Liver (tissue), 9 donors: ENCODE data around the gene YIPF5. TPM values are rescaled to one million over a fixed set of nuclear protein-coding genes. Genes with fewer than 3 reads are reported as not detected.

Source experiments
- DNase-seq: peaks from one replicate; pipeline ENCODE4 v3.0.0-alpha.2; 2017; ENCODE audit warnings: low spot score
- H3K27ac ChIP-seq, 2 donors: one replicate each; pipeline ENCODE4 v1.7.0; 2013; ENCODE audit warnings: inconsistent platforms in 2 of 2, low read length in 2 of 2, control low read depth in 1 of 2, low read depth in 1 of 2, mild to moderate bottlenecking in 1 of 2
- H3K27me3 ChIP-seq, 4 donors: one replicate each; pipeline versions ENCODE4 v1.6.1 to v1.7.0; 2013; ENCODE audit warnings: low read length in 3 of 4, inconsistent platforms in 1 of 4, mild to moderate bottlenecking in 1 of 4, moderate library complexity in 1 of 4; ENCODE audit not compliant: control insufficient read depth in 4 of 4, insufficient read depth in 4 of 4
- H3K36me3 ChIP-seq, 4 donors: one replicate each; pipeline versions ENCODE4 v1.6.1 to v1.7.0; 2013; ENCODE audit warnings: low read length in 3 of 4, mild to moderate bottlenecking in 3 of 4, low read depth in 1 of 4, moderate library complexity in 1 of 4; ENCODE audit not compliant: control insufficient read depth in 4 of 4, insufficient read depth in 3 of 4
- H3K4me1 ChIP-seq, 4 donors: one replicate each; pipeline versions ENCODE4 v1.6.1 to v1.7.0; 2013; ENCODE audit warnings: low read length in 3 of 4, mild to moderate bottlenecking in 3 of 4, moderate library complexity in 1 of 4; ENCODE audit not compliant: control insufficient read depth in 4 of 4, insufficient read depth in 4 of 4
- H3K4me3 ChIP-seq, 3 donors: one replicate each; pipeline versions ENCODE4 v1.6.1 to v1.7.0; 2013; ENCODE audit warnings: low read length in 3 of 3, control low read depth in 1 of 3, low read depth in 1 of 3, mild to moderate bottlenecking in 1 of 3
- H3K9ac ChIP-seq, 2 donors: one replicate each; pipeline ENCODE4 v1.7.0; 2013; ENCODE audit warnings: low read length in 2 of 2, mild to moderate bottlenecking in 2 of 2, moderate library complexity in 2 of 2, control low read depth in 1 of 2, low read depth in 1 of 2
- H3K9me3 ChIP-seq, 4 donors: one replicate each; pipeline versions ENCODE4 v1.6.1 to v1.7.0; 2013; ENCODE audit warnings: low read length in 3 of 4; ENCODE audit not compliant: control insufficient read depth in 4 of 4
- EGR1 ChIP-seq, 2 donors: IDR thresholded peaks; 2 replicates each; pipeline ENCODE4 v1.6.1; 2016 to 2018; ENCODE audit warnings: antibody characterized with exemption in 2 of 2, low read depth in 2 of 2
- FOXA1 ChIP-seq: IDR thresholded peaks from 2 replicates; pipeline ENCODE4 v1.6.1; 2016; ENCODE audit warnings: antibody characterized with exemption
- FOXA2 ChIP-seq: IDR thresholded peaks from 2 replicates; pipeline ENCODE4 v1.6.1; 2016; ENCODE audit warnings: antibody characterized with exemption
- GABPA ChIP-seq, 2 donors: IDR thresholded peaks in 1 of 2; conservative IDR thresholded peaks in 1 of 2; 2 replicates each; pipeline ENCODE4 v1.6.1; 2016; ENCODE audit warnings: antibody characterized with exemption in 2 of 2, mild to moderate bottlenecking in 1 of 2, moderate library complexity in 1 of 2
- HNF4A ChIP-seq, 2 donors: conservative IDR thresholded peaks; 2 replicates each; pipeline ENCODE4 v1.6.1; 2016; ENCODE audit warnings: antibody characterized with exemption in 2 of 2, mild to moderate bottlenecking in 2 of 2
- HNF4G ChIP-seq: IDR thresholded peaks from 2 replicates; pipeline ENCODE4 v1.6.1; 2016; ENCODE audit warnings: antibody characterized with exemption
- NR2F2 ChIP-seq: IDR thresholded peaks from 2 replicates; pipeline ENCODE4 v1.6.1; 2016; ENCODE audit warnings: antibody characterized with exemption
- RAD21 ChIP-seq, 2 donors: IDR thresholded peaks; 2 replicates each; pipeline ENCODE4 v1.6.1; 2016; ENCODE audit warnings: antibody characterized with exemption in 2 of 2, mild to moderate bottlenecking in 2 of 2
- SP1 ChIP-seq: IDR thresholded peaks from 2 replicates; pipeline ENCODE4 v1.6.1; 2018; ENCODE audit warnings: antibody characterized with exemption, mild to moderate bottlenecking
- TAF1 ChIP-seq: conservative IDR thresholded peaks from 2 replicates; pipeline ENCODE4 v1.6.1; 2016; ENCODE audit warnings: antibody characterized with exemption, mild to moderate bottlenecking
- YY1 ChIP-seq: IDR thresholded peaks from 2 replicates; pipeline ENCODE4 v1.6.1; 2016; ENCODE audit warnings: antibody characterized with exemption, mild to moderate bottlenecking
- WGBS: extraction: QIAGEN DNeasy Blood & Tissue Kit; methylation state at CpG from one replicate; pipeline ENCODE4 v1.1.7; 2013; 5-methylcytosine and 5-hydroxymethylcytosine counted together
- polyA plus RNA-seq, 2 donors: library from polyadenylated mRNA; stranded (reverse) in 1 of 2; unstranded in 1 of 2; fragments of 200-250 nt in 1 of 2; fragments of >200 nt in 1 of 2; fragmentation: Nextera tagmentation in 1 of 2; extraction: Ambion mirVana in 1 of 2; gene quantifications; one replicate each; pipeline versions ENCODE4 v1.2.1 to v1.2.3, GENCODE V29; 2013 to 2015
- total RNA-seq, 2 donors: library from RNA; depleted of rRNA; stranded (reverse); fragments of >200 nt; gene quantifications; one replicate each; pipeline ENCODE4 v1.2.3, GENCODE V29; 2014
- TF ChIP-seq, protein P1 (sequence below): IDR thresholded peaks from 2 replicates; pipeline ENCODE4 v1.6.1; 2016; ENCODE audit warnings: antibody characterized with exemption
- TF ChIP-seq, protein P2 (sequence below): IDR thresholded peaks from 2 replicates; pipeline ENCODE4 v1.6.1; 2016; ENCODE audit warnings: antibody characterized with exemption
- TF ChIP-seq, protein P3 (sequence below): fragments of 150-350 bp; IDR thresholded peaks from 2 replicates; pipeline ENCODE4 v1.5.1; 2017; ENCODE audit warnings: improper control_type of control experiment, low read depth, low read length; ENCODE audit not compliant: missing input control
- TF ChIP-seq, protein P4 (sequence below): IDR thresholded peaks from 2 replicates; pipeline ENCODE4 v1.6.1; 2016; ENCODE audit warnings: antibody characterized with exemption, mild to moderate bottlenecking
- TF ChIP-seq, protein P5 (sequence below): IDR thresholded peaks from 2 replicates; pipeline ENCODE4 v1.6.1; 2016; ENCODE audit warnings: antibody characterized with exemption
- donor health status: healthy.
- donor health status: healthy.
- donor health status: healthy.
- donor health status: healthy.
- donor health status: healthy.

Gene YIPF5
- total and polyA plus RNA-seq, 4 donors: 18.7 to 43.1 (median 20.6) TPM

DNA sequence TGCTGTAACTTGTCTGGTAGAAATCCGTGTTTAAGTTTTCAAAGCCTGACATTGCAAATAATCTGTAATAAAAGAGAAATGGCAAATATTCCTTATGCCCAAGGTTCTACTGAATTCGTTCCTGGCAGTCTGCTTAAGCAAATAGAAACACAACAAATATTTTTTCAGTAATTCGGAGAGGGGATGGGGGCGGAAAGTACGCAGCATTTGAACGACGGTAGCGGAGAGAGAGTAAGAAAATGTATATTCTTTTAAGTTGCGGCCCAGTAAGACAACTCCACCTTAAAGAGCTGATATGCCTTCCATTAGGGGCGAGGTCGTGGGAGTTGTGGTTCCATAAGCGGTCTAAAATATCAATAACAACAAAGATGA, 569 bp downstream of the YIPF5 start (continued):
- TF ChIP-seq, protein P1, sequence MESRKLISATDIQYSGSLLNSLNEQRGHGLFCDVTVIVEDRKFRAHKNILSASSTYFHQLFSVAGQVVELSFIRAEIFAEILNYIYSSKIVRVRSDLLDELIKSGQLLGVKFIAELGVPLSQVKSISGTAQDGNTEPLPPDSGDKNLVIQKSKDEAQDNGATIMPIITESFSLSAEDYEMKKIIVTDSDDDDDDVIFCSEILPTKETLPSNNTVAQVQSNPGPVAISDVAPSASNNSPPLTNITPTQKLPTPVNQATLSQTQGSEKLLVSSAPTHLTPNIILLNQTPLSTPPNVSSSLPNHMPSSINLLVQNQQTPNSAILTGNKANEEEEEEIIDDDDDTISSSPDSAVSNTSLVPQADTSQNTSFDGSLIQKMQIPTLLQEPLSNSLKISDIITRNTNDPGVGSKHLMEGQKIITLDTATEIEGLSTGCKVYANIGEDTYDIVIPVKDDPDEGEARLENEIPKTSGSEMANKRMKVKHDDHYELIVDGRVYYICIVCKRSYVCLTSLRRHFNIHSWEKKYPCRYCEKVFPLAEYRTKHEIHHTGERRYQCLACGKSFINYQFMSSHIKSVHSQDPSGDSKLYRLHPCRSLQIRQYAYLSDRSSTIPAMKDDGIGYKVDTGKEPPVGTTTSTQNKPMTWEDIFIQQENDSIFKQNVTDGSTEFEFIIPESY: no peak
- TF ChIP-seq NR2F2: no peak
- TF ChIP-seq HNF4G: no peak

DNA sequence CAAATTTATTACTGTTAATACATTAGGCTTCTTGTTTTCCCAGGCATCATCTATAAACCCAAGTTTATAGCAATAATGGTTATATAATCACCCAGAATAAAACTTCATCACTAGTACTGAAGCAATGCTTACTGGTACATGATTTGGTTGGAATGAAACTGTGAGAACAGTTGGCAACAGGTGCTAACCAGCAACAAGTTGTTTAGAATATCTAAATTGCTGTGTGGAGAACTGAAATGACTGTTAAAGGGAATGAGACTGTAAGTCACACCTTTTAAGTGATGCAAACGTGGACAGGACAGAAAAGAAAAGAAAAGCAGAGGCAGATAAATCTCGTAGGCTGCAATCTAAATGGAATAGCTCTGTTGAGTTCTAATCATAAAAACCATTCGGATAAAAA, 2.5 kb downstream of the YIPF5 start:
- no peak overlapping the region for H3K27ac ChIP-seq
- DNase-seq: no peak
- H3K9me3 ChIP-seq: peaks cover 0 to under 1% (median 0%) of the 10 kb centered on the region in 4 donors
- peaks cover 4 to 28% (median 18%) of the 10 kb centered on the region in 4 donors for H3K36me3 ChIP-seq
- TF ChIP-seq SP1: no peak
- TF ChIP-seq, protein P2, sequence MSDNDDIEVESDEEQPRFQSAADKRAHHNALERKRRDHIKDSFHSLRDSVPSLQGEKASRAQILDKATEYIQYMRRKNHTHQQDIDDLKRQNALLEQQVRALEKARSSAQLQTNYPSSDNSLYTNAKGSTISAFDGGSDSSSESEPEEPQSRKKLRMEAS: no peak
- TF ChIP-seq YY1: no peak
- TF ChIP-seq NR2F2: no peak
- H3K4me1 ChIP-seq: peaks cover 0 to 23% (median 15%) of the 10 kb centered on the region in 4 donors
- no peaks in the 10 kb centered on the region for H3K27me3 ChIP-seq
- no peak overlapping the region for H3K9ac ChIP-seq
- no peak overlapping the region for H3K4me3 ChIP-seq
- WGBS: 86% methylated on average over 3 of the region's 3 CpGs

DNA sequence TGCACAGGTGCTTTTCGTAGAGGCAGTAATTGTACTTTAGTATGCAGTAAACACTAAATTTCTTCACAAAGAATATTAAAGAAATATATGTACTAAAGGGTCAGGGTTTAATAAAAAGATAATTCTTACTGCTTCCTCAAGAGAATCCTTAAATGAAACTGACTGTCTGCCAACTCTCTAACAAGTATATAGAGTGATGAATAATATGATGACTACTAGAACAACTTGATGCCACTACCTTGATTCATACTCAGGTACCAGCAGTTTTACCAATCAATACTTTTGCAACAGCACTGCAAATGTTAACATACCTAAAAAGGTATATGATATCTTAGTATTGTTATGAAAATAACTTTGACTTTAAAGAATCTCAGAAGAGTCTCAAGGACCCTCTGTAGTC, 3.8 kb downstream of the YIPF5 start:
- DNase-seq: no peak
- no peak overlapping the region for H3K4me3 ChIP-seq
- 93% methylated on average over 1 of the region's 1 CpG for WGBS
- H3K4me1 ChIP-seq: peaks cover 0 to 23% (median 15%) of the 10 kb centered on the region in 4 donors
- no peak overlapping the region for H3K9ac ChIP-seq
- no peak overlapping the region for H3K27ac ChIP-seq
- no peak for TF ChIP-seq HNF4G
- TF ChIP-seq, protein P3, sequence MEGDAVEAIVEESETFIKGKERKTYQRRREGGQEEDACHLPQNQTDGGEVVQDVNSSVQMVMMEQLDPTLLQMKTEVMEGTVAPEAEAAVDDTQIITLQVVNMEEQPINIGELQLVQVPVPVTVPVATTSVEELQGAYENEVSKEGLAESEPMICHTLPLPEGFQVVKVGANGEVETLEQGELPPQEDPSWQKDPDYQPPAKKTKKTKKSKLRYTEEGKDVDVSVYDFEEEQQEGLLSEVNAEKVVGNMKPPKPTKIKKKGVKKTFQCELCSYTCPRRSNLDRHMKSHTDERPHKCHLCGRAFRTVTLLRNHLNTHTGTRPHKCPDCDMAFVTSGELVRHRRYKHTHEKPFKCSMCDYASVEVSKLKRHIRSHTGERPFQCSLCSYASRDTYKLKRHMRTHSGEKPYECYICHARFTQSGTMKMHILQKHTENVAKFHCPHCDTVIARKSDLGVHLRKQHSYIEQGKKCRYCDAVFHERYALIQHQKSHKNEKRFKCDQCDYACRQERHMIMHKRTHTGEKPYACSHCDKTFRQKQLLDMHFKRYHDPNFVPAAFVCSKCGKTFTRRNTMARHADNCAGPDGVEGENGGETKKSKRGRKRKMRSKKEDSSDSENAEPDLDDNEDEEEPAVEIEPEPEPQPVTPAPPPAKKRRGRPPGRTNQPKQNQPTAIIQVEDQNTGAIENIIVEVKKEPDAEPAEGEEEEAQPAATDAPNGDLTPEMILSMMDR: no peak
- no peak for TF ChIP-seq FOXA2
- TF ChIP-seq, protein P2: no peak
- no peak for TF ChIP-seq TAF1
- TF ChIP-seq NR2F2: no peak
- TF ChIP-seq, protein P1: no peak
- no peak for TF ChIP-seq SP1
- no peak for TF ChIP-seq GABPA (IDR thresholded peaks at IDR 0.05 in 1 of 2, conservative IDR thresholded peaks at IDR 0.05 in 1 of 2)
- no peak for TF ChIP-seq YY1
- TF ChIP-seq RAD21 (IDR thresholded peaks at IDR 0.05): no peak
- TF ChIP-seq EGR1 (IDR thresholded peaks at IDR 0.05; ENCODE audit: low read depth in 2 of 2): no peak
- TF ChIP-seq HNF4A (conservative IDR thresholded peaks at IDR 0.05): no peak
- TF ChIP-seq, protein P4, sequence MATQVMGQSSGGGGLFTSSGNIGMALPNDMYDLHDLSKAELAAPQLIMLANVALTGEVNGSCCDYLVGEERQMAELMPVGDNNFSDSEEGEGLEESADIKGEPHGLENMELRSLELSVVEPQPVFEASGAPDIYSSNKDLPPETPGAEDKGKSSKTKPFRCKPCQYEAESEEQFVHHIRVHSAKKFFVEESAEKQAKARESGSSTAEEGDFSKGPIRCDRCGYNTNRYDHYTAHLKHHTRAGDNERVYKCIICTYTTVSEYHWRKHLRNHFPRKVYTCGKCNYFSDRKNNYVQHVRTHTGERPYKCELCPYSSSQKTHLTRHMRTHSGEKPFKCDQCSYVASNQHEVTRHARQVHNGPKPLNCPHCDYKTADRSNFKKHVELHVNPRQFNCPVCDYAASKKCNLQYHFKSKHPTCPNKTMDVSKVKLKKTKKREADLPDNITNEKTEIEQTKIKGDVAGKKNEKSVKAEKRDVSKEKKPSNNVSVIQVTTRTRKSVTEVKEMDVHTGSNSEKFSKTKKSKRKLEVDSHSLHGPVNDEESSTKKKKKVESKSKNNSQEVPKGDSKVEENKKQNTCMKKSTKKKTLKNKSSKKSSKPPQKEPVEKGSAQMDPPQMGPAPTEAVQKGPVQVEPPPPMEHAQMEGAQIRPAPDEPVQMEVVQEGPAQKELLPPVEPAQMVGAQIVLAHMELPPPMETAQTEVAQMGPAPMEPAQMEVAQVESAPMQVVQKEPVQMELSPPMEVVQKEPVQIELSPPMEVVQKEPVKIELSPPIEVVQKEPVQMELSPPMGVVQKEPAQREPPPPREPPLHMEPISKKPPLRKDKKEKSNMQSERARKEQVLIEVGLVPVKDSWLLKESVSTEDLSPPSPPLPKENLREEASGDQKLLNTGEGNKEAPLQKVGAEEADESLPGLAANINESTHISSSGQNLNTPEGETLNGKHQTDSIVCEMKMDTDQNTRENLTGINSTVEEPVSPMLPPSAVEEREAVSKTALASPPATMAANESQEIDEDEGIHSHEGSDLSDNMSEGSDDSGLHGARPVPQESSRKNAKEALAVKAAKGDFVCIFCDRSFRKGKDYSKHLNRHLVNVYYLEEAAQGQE: no peak
- TF ChIP-seq, protein P5, sequence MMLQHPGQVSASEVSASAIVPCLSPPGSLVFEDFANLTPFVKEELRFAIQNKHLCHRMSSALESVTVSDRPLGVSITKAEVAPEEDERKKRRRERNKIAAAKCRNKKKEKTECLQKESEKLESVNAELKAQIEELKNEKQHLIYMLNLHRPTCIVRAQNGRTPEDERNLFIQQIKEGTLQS: no peak
- TF ChIP-seq FOXA1: no peak
- H3K9me3 ChIP-seq: no peaks in the 10 kb centered on the region
- H3K27me3 ChIP-seq: no peaks in the 10 kb centered on the region
- H3K36me3 ChIP-seq: peaks cover 4 to 41% (median 28%) of the 10 kb centered on the region in 4 donors
